Neural progenitor cell (in vitro differentiated cells): ENCODE results near the gene IER3.

ENCODE experiments used
- CTCF ChIP-seq: fragments of 200-600 bp; sonication (generic); IDR thresholded peaks from 2 replicates; pipeline ENCODE4 v1.5.1; 2017; ENCODE audit warnings: antibody characterized with exemption, mild to moderate bottlenecking
- EZH2 ChIP-seq: fragments of 200-600 bp; sonication (generic); IDR thresholded peaks from 2 replicates; pipeline ENCODE4 v1.6.1; 2017; ENCODE audit warnings: antibody characterized with exemption, mild to moderate bottlenecking, moderate library complexity
- EZH2phosphoT487 ChIP-seq: fragments of 200-600 bp; sonication (generic); IDR thresholded peaks from 2 replicates; pipeline ENCODE4 v1.6.1; 2017; ENCODE audit warnings: antibody characterized with exemption

GRCh38 chr6:30711758-30712380 lies 32.5 kb downstream of the IER3 start:
- no peak for TF ChIP-seq CTCF
- TF ChIP-seq EZH2, result no peak
- no peak for TF ChIP-seq EZH2phosphoT487
